ENCODE results near the gene SLC35F1.

DNA sequence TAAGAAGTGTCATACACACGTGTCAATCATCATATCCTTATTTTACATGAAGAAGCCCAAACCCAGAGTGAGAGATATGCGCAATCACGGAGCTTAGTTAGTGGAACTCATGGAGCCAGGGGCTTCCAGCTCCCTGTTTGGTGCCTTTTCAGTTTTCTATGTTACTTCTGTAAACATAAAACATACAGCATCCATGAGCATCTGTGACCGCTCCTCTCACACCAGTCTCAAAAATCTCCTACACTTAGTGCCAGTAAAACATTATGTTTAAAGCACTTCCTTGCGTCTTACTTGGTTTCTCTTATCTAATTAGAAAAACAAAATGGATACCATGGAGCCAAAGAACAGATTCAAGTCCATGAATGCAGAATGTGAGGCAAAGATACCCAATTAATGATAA lies 240.4 kb downstream of the SLC35F1 start:
- TF ChIP-seq, protein P1, sequence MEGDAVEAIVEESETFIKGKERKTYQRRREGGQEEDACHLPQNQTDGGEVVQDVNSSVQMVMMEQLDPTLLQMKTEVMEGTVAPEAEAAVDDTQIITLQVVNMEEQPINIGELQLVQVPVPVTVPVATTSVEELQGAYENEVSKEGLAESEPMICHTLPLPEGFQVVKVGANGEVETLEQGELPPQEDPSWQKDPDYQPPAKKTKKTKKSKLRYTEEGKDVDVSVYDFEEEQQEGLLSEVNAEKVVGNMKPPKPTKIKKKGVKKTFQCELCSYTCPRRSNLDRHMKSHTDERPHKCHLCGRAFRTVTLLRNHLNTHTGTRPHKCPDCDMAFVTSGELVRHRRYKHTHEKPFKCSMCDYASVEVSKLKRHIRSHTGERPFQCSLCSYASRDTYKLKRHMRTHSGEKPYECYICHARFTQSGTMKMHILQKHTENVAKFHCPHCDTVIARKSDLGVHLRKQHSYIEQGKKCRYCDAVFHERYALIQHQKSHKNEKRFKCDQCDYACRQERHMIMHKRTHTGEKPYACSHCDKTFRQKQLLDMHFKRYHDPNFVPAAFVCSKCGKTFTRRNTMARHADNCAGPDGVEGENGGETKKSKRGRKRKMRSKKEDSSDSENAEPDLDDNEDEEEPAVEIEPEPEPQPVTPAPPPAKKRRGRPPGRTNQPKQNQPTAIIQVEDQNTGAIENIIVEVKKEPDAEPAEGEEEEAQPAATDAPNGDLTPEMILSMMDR (IDR thresholded peaks at IDR 0.05; ENCODE audit: borderline replicate concordance, extremely low read depth, low read length, poor library complexity, severe bottlenecking), result no peak
- TF ChIP-seq EZH2 (IDR thresholded peaks at IDR 0.05; ENCODE audit: borderline replicate concordance, low read depth, low read length, severe bottlenecking), result no peak
